SU-DHL-6 (cell line): ENCODE measurements around the gene THNSL1.

ENCODE experiments used
- H2AFZ ChIP-seq: fragments of 200-600 bp; sonication (generic); 2 replicates; pipeline ENCODE4 v1.6.1; 2014; ENCODE audit warnings: low read depth, mild to moderate bottlenecking, moderate library complexity, mixed read lengths, antibody characterized with exemption, low read length; ENCODE audit not compliant: severe bottlenecking
- H3F3A ChIP-seq: fragments of 200-600 bp; shearing (Covaris generic); 2 replicates; pipeline ENCODE4 v1.6.0; 2016; ENCODE audit warnings: antibody characterized with exemption, mild to moderate bottlenecking; ENCODE audit not compliant: insufficient read depth
- H3K27ac ChIP-seq: fragments of 200-600 bp; sonication (generic); 2 replicates; pipeline ENCODE4 v1.5.1; 2016; ENCODE audit warnings: low read depth, mild to moderate bottlenecking, low read length, moderate library complexity, mixed read lengths
- H3K27me3 ChIP-seq: fragments of 200-600 bp; sonication (generic), shearing (Covaris generic); 2 replicates; pipeline ENCODE4 v1.6.0; 2014; ENCODE audit warnings: mild to moderate bottlenecking, low read length
- H3K36me3 ChIP-seq: fragments of 200-600 bp; sonication (generic); 2 replicates; pipeline ENCODE4 v1.6.1; 2014; ENCODE audit warnings: mild to moderate bottlenecking, low read length, mixed read lengths
- H3K4me2 ChIP-seq: fragments of 300-600, 200-600 bp; shearing (Covaris generic), sonication (generic); 2 replicates; pipeline ENCODE4 v1.6.0; 2014; ENCODE audit warnings: low read length, low read depth, mild to moderate bottlenecking; ENCODE audit not compliant: poor library complexity, severe bottlenecking
- H3K4me3 ChIP-seq: fragments of 200-600 bp; sonication (generic); 2 replicates; pipeline ENCODE4 v1.5.1; 2014; ENCODE audit warnings: antibody characterized with exemption, low read length, mild to moderate bottlenecking, mixed read lengths; ENCODE audit not compliant: insufficient read depth, poor library complexity, severe bottlenecking
- H3K79me2 ChIP-seq: fragments of 200-600 bp; sonication (generic); 2 replicates; pipeline ENCODE4 v1.6.1; 2014; ENCODE audit warnings: mild to moderate bottlenecking, low read length, moderate library complexity; ENCODE audit not compliant: insufficient read depth
- H3K9ac ChIP-seq: fragments of 200-600 bp; sonication (generic); 2 replicates; pipeline ENCODE4 v1.7.0; 2014; ENCODE audit warnings: mild to moderate bottlenecking, low read length
- H3K9me2 ChIP-seq: fragments of 200-600 bp; sonication (generic); replicated peaks from 2 replicates; pipeline ENCODE4 v1.6.1; 2014; ENCODE audit warnings: low read length; ENCODE audit not compliant: insufficient read depth
- H3K9me3 ChIP-seq: fragments of 200-600 bp; sonication (generic); 2 replicates; pipeline ENCODE4 v1.6.1; 2014; ENCODE audit warnings: low read length, mixed read lengths; ENCODE audit not compliant: insufficient read depth
- H4K20me1 ChIP-seq: fragments of 200-600 bp; sonication (generic); 2 replicates; pipeline ENCODE4 v1.6.1; 2014; ENCODE audit warnings: low read depth, mild to moderate bottlenecking, antibody characterized with exemption, low read length, moderate library complexity, mixed read lengths
- CTCF ChIP-seq: fragments of 200-600 bp; sonication (generic); IDR thresholded peaks from one replicate; pipeline ENCODE4 v1.5.1; 2017; ENCODE audit warnings: antibody characterized with exemption, mild to moderate bottlenecking, low read length, moderate library complexity; ENCODE audit not compliant: insufficient read depth, poor library complexity, severe bottlenecking
- EZH2phosphoT487 ChIP-seq: fragments of 200-600 bp; sonication (generic), shearing (Covaris generic); conservative IDR thresholded peaks from 2 replicates; pipeline ENCODE4 v1.6.1; 2018; ENCODE audit warnings: mild to moderate bottlenecking, antibody characterized with exemption, low read length, moderate library complexity, mixed read lengths

The THNSL1 gene

GRCh38 chr10:24983130-24983529 is 33.3 kb upstream of the THNSL1 start:
- Histone ChIP-seq H3K4me3 (no peak overlapping the region), H3K36me3 (no peaks in the 10 kb centered on the region), H2AFZ (no peak overlapping the region), H3K9me3 (no peaks in the 10 kb centered on the region), H3K27ac (no peak overlapping the region), H3K79me2 (no peaks in the 10 kb centered on the region), H3K4me2 (no peak overlapping the region), H3K9ac (no peak overlapping the region), H4K20me1 (no peaks in the 10 kb centered on the region), H3K9me2 (no peaks in the 10 kb centered on the region), H3K27me3 (no peaks in the 10 kb centered on the region), H3F3A (no peaks in the 10 kb centered on the region)
- no peak for TF ChIP-seq EZH2phosphoT487
- TF ChIP-seq CTCF = no peak

GRCh38 chr10:24983946-24984345 is 32.5 kb upstream of the THNSL1 start:
- H3K9me3 ChIP-seq = no peaks in the 10 kb centered on the region
- no peaks in the 10 kb centered on the region for H3K27me3 ChIP-seq
- no peaks in the 10 kb centered on the region for H3K9me2 ChIP-seq
- no peak overlapping the region for H3K9ac ChIP-seq
- H3K4me2 ChIP-seq = no peak overlapping the region
- TF ChIP-seq EZH2phosphoT487 (no peak), CTCF (no peak)
- H2AFZ ChIP-seq = no peak overlapping the region
- H3K4me3 ChIP-seq = no peak overlapping the region
- no peaks in the 10 kb centered on the region for H4K20me1 ChIP-seq
- H3F3A ChIP-seq = no peaks in the 10 kb centered on the region
- no peak overlapping the region for H3K27ac ChIP-seq
- no peaks in the 10 kb centered on the region for H3K79me2 ChIP-seq
- no peaks in the 10 kb centered on the region for H3K36me3 ChIP-seq

GRCh38 chr10:24984906-24985305 is 31.5 kb upstream of the THNSL1 start:
- no peaks in the 10 kb centered on the region for H3K9me3 ChIP-seq

More at GRCh38 chr10:24984906-24985305, 31.5 kb upstream of the THNSL1 start:
- no peak overlapping the region for H2AFZ ChIP-seq
- no peaks in the 10 kb centered on the region for H3K36me3 ChIP-seq
- H3K79me2 ChIP-seq = no peaks in the 10 kb centered on the region
- no peaks in the 10 kb centered on the region for H4K20me1 ChIP-seq
- H3K9me2 ChIP-seq = no peaks in the 10 kb centered on the region
- H3K27ac ChIP-seq = no peak overlapping the region
- H3K4me3 ChIP-seq = no peak overlapping the region
- no peaks in the 10 kb centered on the region for H3K27me3 ChIP-seq
- no peaks in the 10 kb centered on the region for H3F3A ChIP-seq
- H3K4me2 ChIP-seq = no peak overlapping the region
- no peak overlapping the region for H3K9ac ChIP-seq
- TF ChIP-seq CTCF = no peak
- TF ChIP-seq EZH2phosphoT487 = no peak
